NCI-H1436 treated with DMSO at 0.1 percent for 48 hours (cell line): ENCODE results near the gene EML1.

ENCODE experiments used
- DNase-seq: peaks from one replicate; lab custom pipeline; 2025; lab: John Stamatoyannopoulos, UW

Gene EML1

DNA sequence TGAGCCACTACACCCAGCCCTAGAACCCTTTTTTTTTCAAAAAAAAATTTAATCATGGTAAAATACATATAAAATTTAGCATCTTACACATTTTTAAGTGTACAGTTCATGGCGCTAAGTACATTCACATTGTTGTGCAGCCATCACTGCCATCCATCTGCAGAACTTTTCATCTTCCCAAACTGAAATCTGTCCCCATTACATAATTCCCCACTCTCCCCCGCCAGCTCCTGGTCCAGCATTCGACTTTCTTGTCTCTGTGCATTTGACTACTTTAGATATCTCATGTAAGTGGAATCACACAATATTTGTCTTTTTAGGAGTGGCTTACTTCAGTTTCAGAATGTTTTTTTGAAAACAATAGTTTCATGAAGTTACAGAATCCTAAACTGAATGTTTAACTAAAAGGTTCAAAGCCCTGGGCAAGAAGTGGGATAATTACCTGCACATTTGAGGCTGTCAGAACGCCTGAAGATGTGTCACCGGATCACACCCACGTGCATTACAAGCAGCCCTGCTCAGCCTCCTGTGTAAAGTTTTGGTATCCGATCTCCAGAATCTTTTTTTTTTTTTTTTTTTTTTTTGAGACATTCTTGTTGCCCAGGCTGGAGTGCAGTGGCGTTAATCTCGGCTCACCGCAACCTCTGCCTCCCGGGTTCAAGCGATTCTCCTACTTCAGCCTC lies 12.7 kb downstream of the EML1 start:
- DNase-seq = no peak

DNA sequence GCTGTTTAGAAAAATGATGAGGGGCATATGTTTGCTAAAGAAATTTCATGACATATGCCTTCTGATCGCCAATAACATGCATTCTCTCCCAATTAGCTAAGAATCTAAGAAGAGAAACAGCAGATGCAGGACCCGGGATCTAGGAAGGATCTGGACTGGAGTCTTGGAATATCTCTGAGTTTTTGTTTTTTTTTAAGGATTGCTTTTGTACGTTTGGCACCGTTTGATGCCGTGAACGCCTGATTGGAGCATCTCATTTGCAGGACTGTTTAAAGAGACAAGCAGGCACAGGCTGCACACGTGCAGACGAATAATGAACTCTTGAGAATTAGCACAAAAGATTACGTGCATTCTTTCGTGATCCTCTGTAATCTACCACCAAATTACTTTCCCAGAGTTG lies 13.6 kb downstream of the EML1 start:
- DNase-seq = no peak

DNA sequence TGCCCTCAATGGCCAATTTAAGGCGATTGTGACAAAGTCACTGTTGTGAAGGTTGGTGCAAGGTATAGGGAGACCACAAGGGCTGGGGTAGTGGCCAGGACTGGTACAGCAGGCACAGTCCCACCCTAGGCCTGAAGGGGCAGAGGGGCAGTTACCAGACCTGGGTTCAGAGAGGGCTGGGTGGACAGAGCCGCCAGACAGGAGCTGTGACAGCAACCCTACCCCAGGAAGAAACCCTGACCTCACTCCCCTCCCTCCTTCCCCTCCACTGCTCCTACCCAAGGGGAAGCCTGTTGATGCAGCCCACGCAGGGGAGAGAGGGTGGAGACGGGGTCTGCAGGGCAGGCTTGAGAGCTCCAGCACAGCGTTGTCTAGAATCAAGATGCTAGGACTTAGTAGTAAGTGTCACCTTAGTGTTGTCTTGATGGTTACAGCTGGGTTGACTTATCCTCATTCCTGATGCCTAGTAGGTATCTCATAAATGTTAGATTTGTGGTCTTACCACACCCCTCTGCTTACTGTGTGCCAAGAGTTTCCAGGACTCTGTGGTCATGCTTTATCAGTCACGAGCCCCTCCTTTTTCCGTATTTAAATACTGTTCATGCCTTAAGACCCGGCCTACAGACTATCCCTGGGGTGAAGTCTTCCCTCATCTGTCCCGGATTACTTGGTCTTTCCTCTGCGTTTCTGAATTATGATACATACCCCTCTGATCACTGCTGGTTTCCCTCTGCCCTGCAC lies 14.4 kb downstream of the EML1 start:
- DNase-seq = no peak

DNA sequence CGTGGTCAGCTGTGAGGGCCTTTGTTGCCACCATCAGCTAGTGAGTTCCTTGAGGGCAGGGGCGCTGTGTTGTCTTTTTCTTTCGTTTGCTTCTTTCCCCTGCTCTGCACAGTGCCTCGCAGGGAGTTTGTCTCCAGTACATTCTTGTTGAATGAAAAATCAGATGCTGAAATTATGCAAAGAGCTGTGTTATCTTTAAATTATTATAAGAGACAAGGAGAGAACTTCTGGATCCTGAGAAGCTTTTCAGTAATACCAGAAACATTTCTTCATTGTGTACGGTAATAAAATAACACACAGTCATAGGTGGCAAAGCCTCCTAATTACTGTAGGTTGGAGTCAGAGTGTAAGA lies 14.9 kb downstream of the EML1 start:
- DNase-seq = no peak

DNA sequence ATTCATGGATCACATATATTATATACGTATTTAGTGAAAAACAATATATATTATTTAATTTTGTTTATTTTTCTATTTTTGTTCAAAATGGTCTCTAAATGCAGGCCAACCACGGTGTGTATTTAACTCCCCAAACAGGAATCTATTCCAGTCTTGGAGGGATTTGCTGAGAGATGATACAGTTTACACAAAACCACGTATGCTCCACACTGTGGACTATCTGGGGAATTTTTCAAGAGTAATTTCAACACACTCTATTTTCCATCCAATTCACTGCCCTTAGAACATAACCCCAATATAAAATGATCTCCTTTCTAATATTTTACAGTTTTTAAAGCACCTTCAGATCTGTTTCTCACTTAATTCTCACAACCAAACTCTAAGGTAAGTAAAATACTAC lies 15.3 kb downstream of the EML1 start:
- no peak for DNase-seq

DNA sequence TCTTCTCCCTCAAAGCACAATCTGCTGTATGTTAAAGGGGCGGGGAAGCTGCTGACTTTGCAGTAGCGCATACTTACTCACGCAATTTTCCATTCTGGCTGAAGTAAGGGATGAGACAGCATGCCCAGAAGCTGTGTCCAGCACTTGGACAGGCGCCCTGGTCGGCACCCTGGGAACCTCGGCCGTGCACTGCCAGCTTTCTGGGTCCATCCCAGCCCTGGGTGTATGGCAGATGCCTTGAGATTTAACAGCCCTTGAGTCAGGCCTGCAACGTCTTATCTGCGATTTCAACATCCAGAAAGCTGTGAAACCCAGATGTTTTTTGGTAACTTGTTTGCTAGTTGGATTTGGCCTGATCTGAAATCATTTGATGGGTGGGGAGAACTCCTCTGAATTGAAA lies 16.1 kb downstream of the EML1 start:
- DNase-seq = no peak

DNA sequence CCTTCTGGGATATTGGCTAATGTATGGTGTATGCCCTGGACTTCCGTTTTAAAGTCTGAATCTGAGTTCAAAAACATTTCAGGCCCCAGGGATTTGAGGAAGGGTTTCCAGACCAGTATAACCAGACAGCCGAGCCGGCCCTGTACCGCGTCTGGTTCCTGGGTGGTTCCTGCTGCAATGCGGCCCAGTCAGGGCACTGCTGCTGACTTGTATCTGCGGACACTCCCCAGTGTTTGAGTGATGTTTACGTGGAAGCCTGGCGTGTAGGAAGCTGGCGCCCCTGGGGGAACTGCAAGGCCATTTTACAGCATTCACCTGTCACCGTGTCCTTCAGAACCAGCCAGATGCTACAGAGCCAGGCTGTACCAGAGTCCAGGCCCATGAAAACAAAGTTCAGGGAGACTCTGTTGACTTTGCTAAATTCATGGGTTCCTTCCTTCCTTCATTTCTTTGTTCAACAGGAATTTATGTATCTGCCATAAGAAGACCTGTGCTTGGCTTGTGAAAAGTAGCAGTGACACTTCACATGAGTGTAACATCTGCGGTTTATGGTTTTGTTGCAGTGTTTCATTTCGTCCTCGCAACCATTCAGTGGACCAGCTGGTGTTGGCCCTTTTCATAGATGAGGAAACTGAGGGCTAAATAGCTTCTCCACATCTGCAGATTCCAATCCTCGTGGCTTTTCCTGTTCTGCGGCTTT lies 16.8 kb downstream of the EML1 start:
- no peak for DNase-seq

DNA sequence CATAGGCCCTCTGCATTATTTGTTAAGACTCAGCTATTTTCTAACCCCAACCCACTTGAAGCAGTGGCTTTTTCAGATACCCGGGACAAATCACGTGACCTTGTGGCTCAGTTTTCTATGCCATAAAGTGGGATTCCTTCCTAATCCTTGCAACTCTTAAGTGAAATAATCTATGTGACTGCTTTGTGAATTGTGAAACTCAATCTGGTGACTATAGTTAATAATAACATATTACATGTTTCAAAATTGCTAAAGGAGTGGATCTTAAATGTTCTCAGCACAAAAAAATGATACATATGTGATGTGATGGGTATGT lies 17.3 kb downstream of the EML1 start:
- no peak for DNase-seq

DNA sequence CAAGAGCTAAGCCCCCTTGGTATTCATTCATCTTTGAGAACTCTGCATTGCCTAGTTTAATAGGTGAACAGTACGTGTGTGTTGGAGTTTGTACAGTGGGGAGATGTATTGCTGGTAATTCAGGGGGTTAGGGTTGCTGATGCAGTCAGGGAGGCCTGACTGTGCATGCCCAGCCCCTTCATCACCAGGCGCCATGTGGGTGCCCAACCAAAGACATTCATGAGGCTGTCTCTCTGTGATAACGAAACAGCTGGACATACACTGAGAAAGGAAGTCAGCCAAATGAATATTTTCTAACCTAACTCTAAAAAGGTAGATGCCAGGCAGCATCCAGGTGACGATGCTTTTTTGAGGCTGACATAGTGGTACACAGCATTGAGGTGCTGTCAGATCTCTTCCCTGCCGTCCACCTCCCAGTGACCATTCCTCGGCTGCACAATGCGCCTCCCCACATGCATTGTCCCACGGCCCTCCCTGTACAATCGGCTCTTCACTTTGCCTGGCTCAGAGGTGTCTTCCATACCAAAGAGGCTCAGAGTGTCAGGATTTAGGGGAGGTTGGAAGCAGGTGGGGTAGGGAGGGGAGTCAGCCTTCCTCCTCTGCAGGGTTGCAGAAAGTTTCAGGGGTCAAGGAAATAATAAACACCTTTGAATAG lies 19.0 kb downstream of the EML1 start:
- DNase-seq = no peak

DNA sequence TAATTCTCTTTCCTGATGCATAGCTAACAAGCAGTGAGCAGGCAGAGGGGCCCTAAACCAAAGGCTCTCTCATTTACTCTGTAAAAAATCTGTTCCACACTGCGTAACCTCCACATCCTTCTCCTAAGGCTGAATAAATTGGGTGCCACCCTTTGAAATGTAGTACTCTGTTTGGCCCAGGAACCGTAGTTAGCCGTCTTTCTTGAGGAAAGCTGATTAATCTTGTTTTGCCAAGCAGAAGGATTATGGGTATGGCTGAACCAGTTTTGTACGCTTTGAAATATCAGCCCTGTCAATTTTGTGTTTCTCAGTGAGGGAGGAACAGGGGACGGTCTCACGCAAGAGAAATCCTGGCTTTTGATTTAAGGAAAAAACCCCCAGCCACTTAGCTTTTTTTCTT lies 19.7 kb downstream of the EML1 start:
- no peak for DNase-seq

DNA sequence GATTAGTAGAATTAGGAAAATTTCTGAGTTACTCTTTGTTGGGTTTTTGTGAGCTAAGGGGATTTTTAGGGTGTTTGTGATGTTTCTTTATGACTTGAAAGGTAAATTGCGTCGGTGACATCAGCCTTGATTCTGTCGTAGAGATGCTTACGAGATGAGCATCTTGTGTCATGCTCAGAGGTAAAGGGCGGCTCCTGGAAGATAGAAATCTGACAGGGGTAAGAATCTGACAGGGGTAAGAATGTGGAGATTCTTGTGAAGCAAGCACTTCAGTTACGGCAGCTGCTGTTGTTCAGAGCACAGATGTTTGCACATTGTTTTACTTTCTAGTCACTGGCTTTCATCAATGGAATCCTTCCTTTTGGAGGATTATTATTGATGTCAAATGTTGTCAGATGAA lies 22.5 kb downstream of the EML1 start:
- no peak for DNase-seq

DNA sequence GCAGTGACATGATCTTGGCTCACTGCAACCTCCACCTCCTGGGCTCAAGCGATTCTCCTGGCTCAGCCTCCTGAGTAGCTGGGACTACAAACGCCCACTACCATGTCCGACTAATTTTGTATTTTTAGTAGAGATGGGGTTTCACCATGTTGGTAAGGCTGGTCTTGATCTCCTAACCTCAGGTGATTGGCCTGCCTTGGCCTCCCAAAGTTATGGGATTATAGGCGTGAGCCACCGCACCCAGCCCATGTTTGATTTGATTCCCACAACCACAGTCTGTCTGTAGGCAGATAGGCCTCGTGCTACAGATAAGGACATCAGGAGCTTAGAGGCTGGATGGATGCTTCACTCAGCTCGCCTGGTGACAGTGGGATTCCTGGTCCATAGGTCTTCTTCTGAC lies 23.0 kb downstream of the EML1 start:
- no peak for DNase-seq

DNA sequence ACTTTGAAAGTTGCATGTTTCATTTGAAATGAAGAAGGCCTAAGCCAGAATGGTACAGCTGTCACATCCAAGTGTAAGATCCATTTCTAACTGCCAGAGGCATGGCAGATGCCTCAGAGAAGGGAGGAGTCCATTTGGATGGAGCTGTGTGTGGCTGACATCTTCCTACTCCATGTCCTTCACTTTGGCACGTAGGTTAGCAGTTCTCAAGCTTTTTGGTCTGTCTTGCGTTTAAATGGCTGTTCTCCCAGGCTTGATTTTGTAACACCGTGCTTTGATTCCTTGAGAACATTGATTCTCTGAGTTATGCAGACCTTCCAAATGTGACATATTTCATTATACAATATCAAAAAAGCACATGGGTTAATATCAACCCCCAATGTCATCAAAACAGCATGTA lies 23.4 kb downstream of the EML1 start:
- no peak for DNase-seq

DNA sequence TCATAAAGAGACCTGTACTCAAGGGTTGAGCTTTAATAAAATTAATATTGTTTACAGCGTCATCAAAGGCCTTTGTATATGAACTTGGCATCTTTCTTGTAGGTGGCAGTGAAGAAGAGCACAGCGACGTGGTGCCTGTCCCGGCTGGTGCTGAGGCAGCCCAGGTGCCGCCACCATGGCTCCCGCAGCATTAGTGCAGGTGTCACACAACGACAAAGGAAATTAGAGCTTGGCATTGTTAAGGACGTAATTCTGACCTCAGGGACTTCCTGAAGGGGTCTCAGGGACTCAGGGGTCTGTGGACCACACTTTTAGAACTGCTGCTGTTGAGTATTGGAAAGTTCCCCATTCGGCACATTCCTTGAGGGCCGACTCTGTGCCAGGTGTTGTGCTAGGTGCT lies 24.1 kb downstream of the EML1 start:
- no peak for DNase-seq

DNA sequence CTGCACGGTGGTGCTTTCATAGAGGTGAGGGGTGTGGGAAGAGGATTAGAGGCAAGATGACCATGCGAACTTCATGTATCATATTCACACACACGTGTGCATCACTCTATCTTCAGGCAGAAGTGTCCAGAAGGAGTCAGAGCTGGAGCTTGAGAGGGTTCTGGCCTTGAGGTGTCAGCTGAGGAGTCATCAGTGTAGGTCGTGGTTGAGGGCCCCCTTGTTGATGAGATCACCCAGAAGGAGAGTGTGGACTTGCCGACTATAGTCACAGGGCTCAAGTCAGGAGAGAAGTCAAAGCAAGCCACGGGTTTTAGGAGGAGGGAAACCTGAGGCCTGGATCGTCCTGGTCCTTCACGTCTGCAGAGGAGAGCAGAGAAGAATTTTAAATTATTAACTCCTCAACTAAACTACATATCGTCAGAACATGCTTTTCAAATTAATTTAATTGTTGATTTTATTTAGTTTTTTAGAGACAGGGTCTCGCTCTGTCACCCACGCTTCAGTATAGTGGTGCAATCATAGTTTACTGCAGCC lies 25.4 kb downstream of the EML1 start:
- no peak for DNase-seq

DNA sequence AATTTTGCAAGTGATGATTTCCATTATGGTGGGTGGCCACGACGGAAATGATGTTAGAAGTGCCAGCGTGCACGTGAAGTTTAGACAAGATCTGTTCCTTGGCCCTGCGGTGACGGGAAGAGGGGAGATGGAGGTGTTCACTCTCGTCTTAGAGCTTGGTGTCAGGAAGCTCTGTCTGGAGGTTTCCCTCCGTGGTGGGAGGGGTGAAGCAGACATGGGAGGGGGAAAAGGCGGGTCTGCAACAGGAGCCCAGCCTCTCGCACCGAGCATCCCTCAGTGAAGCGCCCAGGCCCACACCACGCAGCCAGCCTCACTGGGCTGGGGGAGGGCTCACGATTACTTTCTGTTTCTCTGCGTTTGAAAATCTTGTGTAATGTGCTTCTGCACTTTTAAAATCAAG lies 26.3 kb downstream of the EML1 start:
- DNase-seq = no peak

DNA sequence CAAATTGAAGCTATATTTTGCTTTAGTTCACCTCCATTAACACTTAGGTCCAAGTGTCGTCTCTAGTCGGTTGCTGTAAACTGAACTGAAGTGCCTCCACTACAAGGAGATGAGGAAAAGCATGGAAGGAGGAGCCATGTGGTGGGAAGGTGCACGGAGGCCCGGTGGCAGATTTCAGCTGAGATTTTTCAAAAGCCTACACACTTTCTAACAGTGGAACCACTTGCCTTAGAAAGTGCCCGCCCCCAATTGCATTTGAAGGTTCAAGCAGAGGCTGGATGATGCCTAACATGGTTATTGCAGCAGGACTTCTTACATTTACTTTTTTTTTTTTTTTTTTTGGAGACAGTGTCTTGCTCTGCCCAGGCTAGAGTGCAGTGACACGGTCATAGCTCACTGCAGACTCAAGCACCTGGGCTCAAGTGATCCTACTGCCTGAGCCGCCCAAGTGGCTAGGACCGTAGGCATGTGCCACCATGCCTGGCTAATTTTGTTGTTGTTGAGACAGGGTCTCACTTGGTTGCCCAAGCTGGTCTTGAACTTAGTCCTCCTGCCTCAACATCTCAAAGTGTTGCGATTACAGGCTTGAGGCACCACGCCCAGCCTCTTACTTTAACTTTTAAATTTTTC lies 27.6 kb downstream of the EML1 start:
- DNase-seq = no peak

DNA sequence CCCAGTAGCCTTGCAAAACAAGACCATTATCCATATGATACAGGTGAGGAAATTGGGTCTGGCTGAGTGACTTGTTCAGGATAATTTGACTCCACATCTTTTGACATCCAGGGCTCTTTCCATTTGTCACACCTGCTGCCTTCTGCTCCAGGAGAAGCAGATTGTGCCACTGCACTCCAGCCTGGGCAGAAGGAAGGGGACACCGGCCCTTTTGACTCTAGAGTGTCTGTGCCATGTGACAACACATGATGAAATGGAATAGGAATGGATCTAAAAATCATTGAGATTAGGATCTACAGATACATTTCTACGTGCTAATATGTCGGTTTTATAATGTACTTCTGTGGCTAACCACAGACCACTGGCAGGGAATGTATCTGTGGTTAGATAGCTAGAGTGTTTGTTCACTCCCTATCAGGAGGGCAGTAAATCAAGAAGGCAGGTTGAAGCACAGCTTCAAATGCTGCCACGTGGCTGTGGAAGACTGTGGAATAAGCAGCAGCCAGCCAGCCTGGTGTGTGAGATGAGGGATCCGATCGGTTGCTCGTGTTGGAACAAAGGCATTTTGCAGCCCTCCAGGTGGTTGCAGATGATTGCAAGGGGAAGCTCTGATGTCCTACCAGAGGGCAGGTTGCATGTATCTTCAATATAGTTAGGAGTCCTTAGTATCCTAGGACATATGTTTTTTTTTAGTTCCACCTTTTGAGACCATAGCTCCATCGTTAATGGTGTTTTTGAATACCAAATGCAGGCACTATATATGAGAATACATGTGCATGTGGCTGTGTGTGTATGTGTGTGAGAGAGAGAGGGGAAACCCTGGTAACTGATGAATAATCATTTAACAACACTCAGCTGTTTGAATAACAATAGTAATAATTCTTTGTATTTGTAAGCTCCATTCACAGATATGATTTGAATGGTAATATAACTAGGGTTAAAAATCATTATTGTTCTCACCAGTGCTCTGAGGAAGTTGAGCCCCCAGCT lies 28.6 kb downstream of the EML1 start:
- no peak for DNase-seq

DNA sequence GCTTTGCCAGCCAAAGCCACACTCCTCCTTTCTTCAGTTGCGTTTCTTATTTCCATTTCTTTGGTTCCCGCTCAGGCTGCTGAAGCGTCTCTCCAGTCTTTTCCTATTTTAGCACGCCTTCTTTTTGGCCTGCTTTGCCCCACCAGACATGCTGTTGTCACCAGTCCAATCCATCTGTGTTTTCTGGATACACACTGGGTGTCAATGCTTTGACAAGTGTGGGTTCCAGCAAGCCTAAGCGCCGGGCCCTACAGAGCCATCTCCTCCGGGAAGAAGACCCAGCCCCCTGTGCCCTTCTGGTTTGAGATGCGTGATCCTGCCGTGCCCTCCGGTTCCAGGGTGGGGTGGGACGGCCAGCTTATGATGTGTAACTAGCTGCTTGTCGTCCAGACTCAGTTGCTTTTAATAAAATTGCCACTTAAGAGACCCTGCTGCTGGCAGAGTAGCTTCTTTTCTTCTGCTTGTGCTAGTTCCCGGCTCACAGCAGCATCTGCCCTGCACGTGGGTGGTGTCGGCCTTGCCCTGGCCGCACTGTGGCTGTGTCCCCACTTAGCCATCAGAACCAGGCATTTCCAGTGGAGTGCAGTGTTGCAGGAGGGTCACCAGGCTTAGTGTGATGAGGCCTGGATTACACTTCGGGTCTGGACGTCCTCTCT lies 29.7 kb downstream of the EML1 start:
- no peak for DNase-seq

DNA sequence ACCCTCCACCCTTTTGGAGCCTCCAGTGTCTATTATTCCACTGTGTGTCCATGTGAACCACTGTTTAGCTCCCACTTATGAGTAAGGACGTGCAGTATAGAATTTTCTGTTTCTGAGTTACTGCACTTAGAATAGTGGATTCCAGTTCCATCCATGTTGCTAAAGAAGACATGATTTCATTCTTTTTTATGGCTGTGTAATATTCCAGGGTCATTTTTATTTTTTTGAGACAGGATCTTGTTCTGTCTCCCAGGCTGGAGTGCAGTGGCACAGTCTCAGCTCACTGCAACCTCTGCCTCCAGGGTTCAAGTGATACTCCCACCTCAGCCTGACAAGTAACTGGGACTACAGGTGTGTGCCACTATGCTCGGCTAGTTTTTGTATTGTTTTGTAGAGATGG lies 31.6 kb downstream of the EML1 start:
- no peak for DNase-seq

DNA sequence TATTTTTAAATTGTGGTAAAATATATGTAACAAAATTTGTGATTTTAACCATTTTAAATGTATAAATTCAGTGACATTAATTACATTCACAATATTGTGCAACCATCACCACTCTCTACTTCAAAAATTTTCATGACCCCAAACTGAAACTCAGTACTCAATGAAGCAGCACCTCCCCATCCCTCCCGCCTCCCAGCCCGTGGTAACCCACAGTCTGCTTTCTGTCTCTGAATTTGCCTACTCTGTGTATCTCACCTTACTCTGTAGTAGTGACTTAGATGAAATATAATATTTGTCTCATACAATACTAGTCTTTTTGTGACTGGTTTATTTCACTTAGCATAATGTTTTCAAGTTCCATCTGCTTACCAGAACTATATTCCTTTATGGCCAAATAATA lies 36.2 kb downstream of the EML1 start:
- DNase-seq = no peak
